ENCODE data around the gene MARCHF3.
A peak's percentile ranks its signal among the peaks of the same experiment; 100 is the strongest.
"Not testable (repeated sequence)": the region's sequence is repeated elsewhere in the genome, so short reads cannot be mapped to it uniquely, and the experiment has no call there.

Gene MARCHF3, protein sequence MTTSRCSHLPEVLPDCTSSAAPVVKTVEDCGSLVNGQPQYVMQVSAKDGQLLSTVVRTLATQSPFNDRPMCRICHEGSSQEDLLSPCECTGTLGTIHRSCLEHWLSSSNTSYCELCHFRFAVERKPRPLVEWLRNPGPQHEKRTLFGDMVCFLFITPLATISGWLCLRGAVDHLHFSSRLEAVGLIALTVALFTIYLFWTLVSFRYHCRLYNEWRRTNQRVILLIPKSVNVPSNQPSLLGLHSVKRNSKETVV

DNA sequence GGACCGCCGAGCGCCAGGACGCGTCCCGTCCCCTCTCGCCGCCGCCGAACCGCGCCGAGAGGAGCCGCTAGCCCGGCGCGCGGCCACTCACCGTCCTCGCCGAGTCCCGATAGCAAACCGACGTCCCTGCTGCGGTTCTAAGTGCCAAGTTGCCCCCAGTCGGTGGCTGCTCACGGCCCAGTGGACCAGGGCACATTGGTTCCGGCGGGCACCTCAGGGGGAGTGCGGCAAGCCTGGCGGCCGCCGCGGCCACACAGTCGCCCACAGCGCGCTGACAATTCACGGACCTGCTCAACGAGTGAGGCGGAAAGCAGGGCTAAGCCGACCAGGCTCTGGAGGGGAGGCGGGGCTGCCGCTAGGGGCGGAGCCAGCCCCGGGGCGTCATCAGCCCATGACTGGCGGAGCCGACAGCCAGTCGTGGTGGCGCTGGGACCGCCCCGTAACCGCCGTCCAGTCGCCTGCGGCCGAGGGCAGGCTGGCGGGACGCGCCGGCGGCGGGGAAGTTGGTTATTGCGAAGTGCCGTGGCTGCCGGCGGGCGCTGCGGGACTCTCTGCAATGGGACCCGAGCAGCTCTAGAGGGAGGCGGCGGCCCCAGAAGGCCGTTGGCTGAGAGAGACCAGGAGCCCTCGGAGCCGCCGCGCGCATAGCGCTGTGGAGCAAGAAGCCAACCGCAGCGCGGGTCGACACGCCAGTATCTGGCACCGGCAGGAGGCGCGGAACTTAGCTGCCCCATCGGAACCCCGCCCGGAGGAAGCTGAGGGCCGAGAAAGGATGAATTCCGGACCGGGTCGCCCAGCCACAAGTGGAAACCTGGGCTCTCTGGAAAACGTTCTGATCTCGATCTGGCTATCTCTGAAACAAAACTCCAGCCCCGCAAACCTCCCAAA, at the start of gene MARCHF3:
Gene MARCHF3, minus strand, starts transcription at position 300 of the 888 bp plus-strand sequence. CDS start 112,387 bp downstream, outside the sequence.
- peak; percentile 97 for DNase-seq (ENCODE audit: low spot score)

GRCh38 chr5:127079994-127080491, 49.7 kb upstream of the MARCHF3 start:
- DNase-seq (ENCODE audit: low spot score): peak; percentile 13

DNA sequence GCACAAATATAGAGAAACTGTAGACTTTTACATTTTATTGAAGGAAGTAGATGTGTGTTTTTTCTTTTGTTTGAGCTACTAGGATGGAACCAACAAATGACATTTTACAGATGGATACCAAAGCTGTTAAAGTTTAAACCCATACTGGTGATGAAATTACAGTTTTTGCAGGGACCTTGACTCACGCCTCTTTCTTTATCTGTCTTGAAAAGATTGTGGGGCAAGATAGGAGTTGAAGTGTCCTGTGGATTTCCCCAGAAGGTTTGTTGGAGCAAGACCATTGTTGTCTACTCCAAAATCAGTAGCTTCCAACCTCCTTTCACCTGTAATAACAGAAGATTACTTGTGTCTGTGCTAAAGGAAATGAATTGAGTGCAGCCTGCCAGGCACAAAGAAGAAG, 47.0 kb upstream of the MARCHF3 start:
- no peak for DNase-seq (ENCODE audit: low spot score)

- no peak for DNase-seq (ENCODE audit: low spot score)
Measured at GRCh38 chr5:127076315-127077129, 46.2 kb upstream of the MARCHF3 start.

DNA sequence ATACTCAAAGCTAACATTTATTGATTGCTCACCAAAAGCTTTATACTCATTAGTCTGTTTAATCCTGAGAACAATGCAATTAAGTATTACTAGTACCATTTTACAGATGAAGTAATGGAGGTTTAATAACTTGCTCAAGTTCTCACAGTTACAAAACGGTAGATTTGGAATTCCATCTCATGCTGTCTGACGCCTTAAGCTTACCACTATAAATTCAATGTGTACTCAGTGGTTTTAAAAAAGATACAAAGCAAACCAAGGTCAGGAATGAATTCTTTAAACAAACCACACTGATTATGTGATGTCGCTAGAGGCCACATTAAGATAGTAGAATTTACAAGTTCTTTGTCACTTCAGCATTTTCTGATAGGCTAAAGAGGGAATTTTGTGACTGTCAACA, 44.1 kb upstream of the MARCHF3 start:
- no peak for DNase-seq (ENCODE audit: low spot score)

DNA sequence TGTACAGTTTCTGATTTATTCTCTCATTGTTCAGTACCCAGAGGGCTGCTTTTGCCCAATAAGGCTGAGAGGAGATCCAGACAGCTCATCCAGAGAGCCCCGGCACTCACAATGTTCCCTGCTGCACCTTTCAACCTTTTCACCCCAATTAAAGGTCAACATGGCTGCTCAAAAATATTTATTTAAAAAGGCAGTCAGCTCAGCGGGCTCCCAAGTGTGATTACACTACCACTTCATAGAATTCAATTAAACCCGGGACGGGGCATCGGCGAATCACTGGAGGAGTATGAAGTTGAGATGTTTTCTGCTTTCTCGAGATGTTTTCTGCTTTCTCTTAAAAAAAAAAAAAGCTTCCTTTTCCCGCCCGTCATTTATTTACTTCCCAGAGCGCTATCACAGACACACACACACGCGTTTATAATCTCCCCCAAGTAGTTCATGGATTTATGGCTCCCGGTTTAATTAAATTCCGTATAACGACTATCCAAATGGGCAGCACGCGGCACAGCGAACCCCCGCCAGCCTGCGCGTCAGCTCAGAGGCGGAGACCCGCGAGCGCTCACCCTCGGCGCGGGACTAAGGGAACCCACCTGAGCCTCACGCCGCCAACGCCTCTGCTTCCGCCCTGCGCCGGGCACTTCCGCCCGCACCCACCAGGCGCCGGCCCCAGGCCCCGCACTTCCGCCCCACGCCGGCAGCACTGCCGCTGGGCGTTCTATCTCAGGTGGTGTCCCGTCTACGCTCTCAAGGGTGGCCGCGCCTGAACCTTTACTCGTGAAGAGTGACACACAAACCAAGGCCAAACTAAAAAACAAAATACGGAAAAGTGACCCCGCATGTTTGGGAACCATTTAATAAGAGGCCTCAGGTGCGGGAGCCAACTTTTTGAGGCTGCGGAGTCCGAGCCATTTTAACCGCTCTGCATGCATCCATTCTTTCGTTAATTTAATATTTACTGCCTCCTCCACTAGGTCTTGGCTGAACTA, 42.8 kb upstream of the MARCHF3 start, which contains the start of gene C5orf63:
Gene C5orf63, minus strand, starts transcription at position 642 of the 986 bp plus-strand sequence. CDS start 14,507 bp downstream, outside the sequence.
- peak; percentile 27 for DNase-seq (ENCODE audit: low spot score)

GRCh38 chr5:127070243-127070642, 39.9 kb upstream of the MARCHF3 start:
- DNase-seq (ENCODE audit: low spot score): no peak

- DNase-seq (ENCODE audit: low spot score): peak; percentile 17
Measured at GRCh38 chr5:127068493-127069214, 38.3 kb upstream of the MARCHF3 start.

- DNase-seq (ENCODE audit: low spot score): no peak
Measured at GRCh38 chr5:127066721-127067120, 36.4 kb upstream of the MARCHF3 start.

- DNase-seq (ENCODE audit: low spot score): no peak
Measured at GRCh38 chr5:127064253-127064840, 34.0 kb upstream of the MARCHF3 start.

GRCh38 chr5:127063257-127063913, 33.0 kb upstream of the MARCHF3 start:
- no peak for DNase-seq (ENCODE audit: low spot score)

GRCh38 chr5:127061956-127062355, 31.6 kb upstream of the MARCHF3 start:
- DNase-seq (ENCODE audit: low spot score): no peak

GRCh38 chr5:127061537-127061936, 31.2 kb upstream of the MARCHF3 start:
- no peak for DNase-seq (ENCODE audit: low spot score)

GRCh38 chr5:127060470-127060985, 30.2 kb upstream of the MARCHF3 start:
- no peak for DNase-seq (ENCODE audit: low spot score)

- DNase-seq (ENCODE audit: low spot score): no peak
Measured at GRCh38 chr5:127056896-127057295, 26.5 kb upstream of the MARCHF3 start.

DNA sequence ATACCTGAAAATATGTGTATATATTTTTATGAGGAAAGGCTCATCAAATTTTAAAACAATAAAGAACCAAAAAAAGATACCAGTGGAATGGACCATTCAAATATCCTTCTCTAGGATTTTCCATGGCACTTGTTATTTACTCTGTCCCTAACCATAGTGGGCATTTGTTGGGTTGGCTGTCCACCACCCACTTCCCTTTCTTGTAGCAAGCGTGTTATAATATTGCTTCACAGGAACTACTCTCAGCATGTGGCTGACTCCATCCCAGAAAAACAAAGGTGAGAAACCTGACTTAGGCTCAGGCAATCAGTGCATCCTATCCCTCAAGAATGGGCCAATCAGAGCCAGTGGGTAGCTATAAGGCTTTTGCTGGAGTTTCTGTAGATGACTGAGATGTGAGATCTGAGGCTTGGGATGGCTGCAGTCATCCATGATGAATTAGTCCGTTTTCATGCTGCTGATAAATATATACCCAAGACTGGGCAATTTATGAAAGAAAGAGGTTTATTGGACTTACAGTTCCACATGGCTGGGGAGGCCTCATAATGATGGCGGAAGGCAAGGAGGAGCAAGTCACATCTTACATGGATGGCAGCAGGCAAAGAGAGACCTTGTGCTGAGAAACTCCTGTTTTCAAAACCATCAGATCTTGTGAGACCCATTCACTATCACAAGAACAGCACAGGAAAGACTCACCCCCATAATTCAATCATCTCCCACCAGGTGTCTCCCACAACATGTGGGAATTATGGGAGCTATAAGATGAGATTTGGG, 25.7 kb upstream of the MARCHF3 start:
- no peak for DNase-seq (ENCODE audit: low spot score)

- DNase-seq (ENCODE audit: low spot score): not testable (repeated sequence)
Measured at GRCh38 chr5:127053551-127053950, 23.2 kb upstream of the MARCHF3 start.

DNA sequence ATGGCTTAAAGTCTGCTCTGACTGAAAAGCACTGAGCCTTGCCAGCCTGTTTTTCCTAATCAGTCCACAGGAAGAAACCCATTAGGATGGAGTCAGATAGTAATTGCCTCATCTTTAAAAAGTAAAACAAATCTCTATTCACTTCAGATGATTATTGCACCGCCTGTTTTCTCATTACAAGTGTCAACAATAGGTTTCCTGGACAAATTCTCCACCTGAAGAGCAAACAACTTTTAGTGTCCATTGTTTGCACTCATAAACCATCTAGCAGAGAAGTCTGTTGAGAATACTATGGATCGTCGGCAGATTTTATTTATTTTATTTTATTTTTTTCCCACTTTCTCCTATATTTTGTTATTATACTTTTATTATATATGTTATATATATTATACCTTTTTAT, 22.7 kb upstream of the MARCHF3 start:
- no peak for DNase-seq (ENCODE audit: low spot score)
